Upper lobe of left lung (tissue), 6 donors: ENCODE measurements around the gene APOA1. TPM values are rescaled to one million over a fixed set of nuclear protein-coding genes. Genes with fewer than 3 reads are reported as not detected.
A peak's percentile ranks its signal among the peaks of the same experiment; 100 is the strongest.
"Not testable (repeated sequence)": the region's sequence is repeated elsewhere in the genome, so short reads cannot be mapped to it uniquely, and the experiment has no call there.

Experiments
- ATAC-seq, 2 donors: fragments of 200-7000 bp; cut with Tn5 transposase; one replicate each; pipeline ENCODE4 v1.9.1; 2022; ENCODE audit warnings: mild to moderate bottlenecking in 2 of 2, moderate library complexity in 2 of 2; ENCODE audit not compliant: low FRiP score in 2 of 2
- DNase-seq, 2 donors: peaks; one replicate each; pipeline ENCODE4 v3.0.0-alpha.2; 2019 to 2020
- H3K27ac ChIP-seq, 4 donors: fragments of 200-600 bp; sonication (generic); one replicate each; pipeline ENCODE4 v1.5.1; 2016 to 2019
- H3K27me3 ChIP-seq, 4 donors: fragments of 200-600 bp; sonication (generic); one replicate each; pipeline ENCODE4 v1.5.1; 2017 to 2019
- H3K36me3 ChIP-seq, 4 donors: fragments of 200-600 bp; sonication (generic); one replicate each; pipeline ENCODE4 v1.5.1; 2016 to 2019
- H3K4me1 ChIP-seq, 4 donors: fragments of 200-600 bp; sonication (generic); one replicate each; pipeline ENCODE4 v1.5.1; 2018 to 2019
- H3K4me3 ChIP-seq, 4 donors: fragments of 200-600 bp; sonication (generic); one replicate each; pipeline ENCODE4 v1.5.1; 2017 to 2019; ENCODE audit warnings: mild to moderate bottlenecking in 2 of 4, moderate library complexity in 1 of 4
- H3K9me3 ChIP-seq, 4 donors: fragments of 200-600 bp; sonication (generic); one replicate each; pipeline ENCODE4 v1.5.1; 2018 to 2019
- CTCF ChIP-seq, 6 experiments: fragments of 450-650 bp in 4 of 6; fragments of 200-600 bp in 2 of 6; sonication (generic) in 2 of 6; IDR thresholded peaks; one replicate each; pipeline ENCODE4 v1.5.1; 2016 to 2019; ENCODE audit warnings: antibody characterized with exemption in 6 of 6
- EP300 ChIP-seq, 4 donors: sonication (generic); formaldehyde crosslinking; IDR thresholded peaks; one replicate each; pipeline ENCODE4 v1.5.1; 2017; ENCODE audit warnings: antibody characterized with exemption in 4 of 4, control low read depth in 2 of 4
- POLR2A ChIP-seq, 4 donors: fragments of 450-650 bp; IDR thresholded peaks; one replicate each; pipeline ENCODE4 v1.5.1; 2016 to 2017; ENCODE audit warnings: antibody characterized with exemption in 4 of 4, mild to moderate bottlenecking in 2 of 4
- POLR2AphosphoS5 ChIP-seq, 2 donors: sonication (generic); formaldehyde crosslinking; IDR thresholded peaks; one replicate each; pipeline ENCODE4 v1.5.1; 2017; ENCODE audit warnings: antibody characterized with exemption in 2 of 2
- WGBS, 2 donors: methylation state at CpG; one replicate each; pipeline ENCODE4 v1.1.5; 2017 to 2018; 5-methylcytosine and 5-hydroxymethylcytosine counted together
- total RNA-seq, 6 donors: library from RNA; depleted of rRNA in 4 of 6; stranded (reverse); fragments of >200 nt in 4 of 6; gene quantifications; one replicate each; pipeline versions ENCODE4 v1.1.0 to v1.2.1, GENCODE V29; 2016 to 2021
- donor health status: DM: no; HTN: no; CAD: no; lungs with moderate emphysema.
- donor health status: DM: no; HTN: yes; CAD: no; lungs with severe emphysema.

Gene APOA1
- total RNA-seq, 6 donors from 2014 or later, result 3.1 to 36.0 (median 5.9) TPM

GRCh38 chr11:116838321-116839084 is 1.1 kb upstream of the APOA1 start:
- Histone ChIP-seq H3K4me1 (peaks cover 26 to 40% (median 30%) of the 10 kb centered on the region in 4 donors), H3K27ac (no peak overlapping the region), H3K27me3 (no peaks in the 10 kb centered on the region), H3K36me3 (peaks cover 0 to 7% (median 2%) of the 10 kb centered on the region in 4 donors), H3K4me3 (no peak overlapping the region), H3K9me3 (no peaks in the 10 kb centered on the region)
- no peak for TF ChIP-seq EP300 (IDR thresholded peaks at IDR 0.05)
- no peak for TF ChIP-seq POLR2AphosphoS5 (IDR thresholded peaks at IDR 0.05)
- no peak for TF ChIP-seq POLR2A (IDR thresholded peaks at IDR 0.05)
- no peak for TF ChIP-seq CTCF (IDR thresholded peaks at IDR 0.05)
- DNase-seq (no peak), ATAC-seq (no peak)
- WGBS, 2 donors, result 92 to 96% methylated on average over 5 to 6 of the region's 6 CpGs

GRCh38 chr11:116836632-116836991 is 810 bp downstream of the APOA1 start:
- ATAC-seq (no peak), DNase-seq (no peak)
- H3K36me3 ChIP-seq, result no peaks in the 10 kb centered on the region
- 77 to 94% methylated on average over 7 of the region's 7 CpGs for WGBS, 2 donors
- peak overlapping the region in 3 of 4 donors; percentile 87 to 94 (median 91) for H3K27ac ChIP-seq
- peaks cover 26 to 41% (median 32%) of the 10 kb centered on the region in 4 donors for H3K4me1 ChIP-seq
- H3K9me3 ChIP-seq, result no peaks in the 10 kb centered on the region
- no peaks in the 10 kb centered on the region for H3K27me3 ChIP-seq
- peak overlapping the region in 2 of 4 donors; percentile 41 to 46 for H3K4me3 ChIP-seq
- no peak for TF ChIP-seq POLR2A (IDR thresholded peaks at IDR 0.05)
- TF ChIP-seq POLR2AphosphoS5 (IDR thresholded peaks at IDR 0.05), result no peak
- TF ChIP-seq CTCF (IDR thresholded peaks at IDR 0.05), result no peak
- no peak for TF ChIP-seq EP300 (IDR thresholded peaks at IDR 0.05)

GRCh38 chr11:116835791-116836631 is 1.4 kb downstream of the APOA1 start:
- Histone ChIP-seq H3K36me3 (no peaks in the 10 kb centered on the region), H3K4me3 (peak overlapping the region; percentile 5 to 46 (median 39)), H3K4me1 (peaks cover 26 to 41% (median 32%) of the 10 kb centered on the region in 4 donors), H3K27ac (peak overlapping the region; percentile 82 to 94 (median 89)), H3K9me3 (no peaks in the 10 kb centered on the region), H3K27me3 (no peaks in the 10 kb centered on the region)
- ATAC-seq, result peak; percentile 86 to 89
- peak in 2 of 4 donors; percentile 12 to 27 for TF ChIP-seq POLR2A (IDR thresholded peaks at IDR 0.05)
- peak in 1 of 4 donors; percentile 25 for TF ChIP-seq EP300 (IDR thresholded peaks at IDR 0.05)
- TF ChIP-seq POLR2AphosphoS5 (IDR thresholded peaks at IDR 0.05), result peak in 1 of 2 donors; percentile 24
- TF ChIP-seq CTCF (IDR thresholded peaks at IDR 0.05), result peak; percentile 49 to 88 (median 70)
- 13 to 29% methylated on average over 16 to 46 of the region's 57 CpGs for WGBS, 2 donors
- DNase-seq, result peak; percentile 89 to 97

GRCh38 chr11:116835042-116835772 is 2.2 kb downstream of the APOA1 start:
- WGBS, 2 donors, result 29 to 44% methylated on average over 11 to 27 of the region's 28 CpGs
- H3K36me3 ChIP-seq, result no peaks in the 10 kb centered on the region
- DNase-seq (peak in 1 of 2 donors; percentile 86), ATAC-seq (peak; percentile 49 to 69)
- H3K4me1 ChIP-seq, result peaks cover 26 to 41% (median 32%) of the 10 kb centered on the region in 4 donors
- H3K27me3 ChIP-seq, result no peaks in the 10 kb centered on the region
- peak overlapping the region; percentile 82 to 94 (median 89) for H3K27ac ChIP-seq
- TF ChIP-seq EP300 (IDR thresholded peaks at IDR 0.05), result no peak
- TF ChIP-seq POLR2AphosphoS5 (IDR thresholded peaks at IDR 0.05), result no peak
- TF ChIP-seq POLR2A (IDR thresholded peaks at IDR 0.05), result no peak
- no peak for TF ChIP-seq CTCF (IDR thresholded peaks at IDR 0.05)
- no peaks in the 10 kb centered on the region for H3K9me3 ChIP-seq
- peak overlapping the region in 3 of 4 donors; percentile 37 to 46 (median 41) for H3K4me3 ChIP-seq

GRCh38 chr11:116834535-116835041 is 2.8 kb downstream of the APOA1 start:
- not testable (repeated sequence) for H3K4me3 ChIP-seq, DNase-seq, ATAC-seq, H3K27me3 ChIP-seq, H3K36me3 ChIP-seq, H3K9me3 ChIP-seq
- 74 to 82% methylated on average over 12 to 13 of the region's 13 CpGs for WGBS, 2 donors
- H3K27ac ChIP-seq, result peak overlapping the region; percentile 82 to 94 (median 89)
- H3K4me1 ChIP-seq, result peaks cover 26 to 41% (median 33%) of the 10 kb centered on the region in 4 donors
